Endothelial cell (in vitro differentiated cells): Measurements from ENCODE around the gene TMEM106C. TPM values are rescaled to one million over a fixed set of nuclear protein-coding genes. Genes with fewer than 3 reads are reported as not detected.

Source experiments
- DNase-seq: peaks from one replicate; pipeline ENCODE4 v3.0.0; 2021; ENCODE audit warnings: low spot score
- H3K27ac Mint-ChIP-seq: one replicate; pipeline ENCODE4 v1.8.0; 2021; ENCODE audit warnings: mixed read lengths, inconsistent platforms; ENCODE audit not compliant: unreplicated experiment
- H3K27me3 Mint-ChIP-seq: one replicate; pipeline ENCODE4 v1.8.0; 2021; ENCODE audit warnings: mild to moderate bottlenecking, moderate library complexity, mixed read lengths, inconsistent platforms; ENCODE audit not compliant: unreplicated experiment
- H3K36me3 Mint-ChIP-seq: one replicate; pipeline ENCODE4 v1.8.0; 2021; ENCODE audit warnings: mild to moderate bottlenecking, low read depth, mixed read lengths, inconsistent platforms; ENCODE audit not compliant: unreplicated experiment
- H3K4me1 Mint-ChIP-seq: one replicate; pipeline ENCODE4 v1.8.0; 2021; ENCODE audit warnings: mild to moderate bottlenecking, mixed read lengths, inconsistent platforms; ENCODE audit not compliant: unreplicated experiment
- H3K4me3 Mint-ChIP-seq: one replicate; pipeline ENCODE4 v1.8.0; 2021; ENCODE audit warnings: mild to moderate bottlenecking, mixed read lengths, inconsistent platforms; ENCODE audit not compliant: unreplicated experiment
- H3K9me3 Mint-ChIP-seq: one replicate; pipeline ENCODE4 v1.8.0; 2021; ENCODE audit warnings: mixed read lengths, inconsistent platforms; ENCODE audit not compliant: unreplicated experiment
- CTCF ChIP-seq: fragments of 200-600 bp; sonication (generic); IDR thresholded peaks from one replicate; pipeline ENCODE4 v1.5.0; 2021; ENCODE audit warnings: antibody characterized with exemption; ENCODE audit not compliant: unreplicated experiment
- total RNA-seq: library from RNA; stranded (reverse); fragmentation: NEBNext Ultra II Directional; extraction: Animal tissue kit (Norgen Biotek cat#: 25700); gene quantifications from one replicate; pipeline ENCODE4 v1.2.1, GENCODE V29; 2021; ENCODE audit not compliant: unreplicated experiment

TMEM106C gene
- total RNA-seq, 1 donor from 2014 or later: 41.0 TPM

- Mint-ChIP-seq H3K4me3 (no peak overlapping the region), H3K9me3 (no peaks in the 10 kb centered on the region), H3K27me3 (peaks cover 18% of the 10 kb centered on the region), H3K4me1 (peaks cover 12% of the 10 kb centered on the region), H3K36me3 (no peaks in the 10 kb centered on the region), H3K27ac (no peak overlapping the region)
- DNase-seq: no peak
- TF ChIP-seq CTCF: no peak
Measured at GRCh38 chr12:47992776-47993175, 29.4 kb downstream of the TMEM106C start.

- TF ChIP-seq CTCF: no peak
- H3K27me3 Mint-ChIP-seq: peaks cover 18% of the 10 kb centered on the region
- no peak overlapping the region for H3K27ac Mint-ChIP-seq
- H3K4me3 Mint-ChIP-seq: no peak overlapping the region
- peaks cover 5% of the 10 kb centered on the region for H3K4me1 Mint-ChIP-seq
- H3K36me3 Mint-ChIP-seq: no peaks in the 10 kb centered on the region
- no peak for DNase-seq
- no peaks in the 10 kb centered on the region for H3K9me3 Mint-ChIP-seq
Measured at GRCh38 chr12:47993491-47993890, 30.1 kb downstream of the TMEM106C start.

GRCh38 chr12:47995981-47996401, 32.6 kb downstream of the TMEM106C start:
- Mint-ChIP-seq H3K27me3 (peaks cover 23% of the 10 kb centered on the region), H3K36me3 (no peaks in the 10 kb centered on the region), H3K9me3 (no peaks in the 10 kb centered on the region), H3K4me1 (peaks cover 1% of the 10 kb centered on the region), H3K4me3 (no peak overlapping the region), H3K27ac (no peak overlapping the region)
- no peak for TF ChIP-seq CTCF
- DNase-seq: no peak

DNA sequence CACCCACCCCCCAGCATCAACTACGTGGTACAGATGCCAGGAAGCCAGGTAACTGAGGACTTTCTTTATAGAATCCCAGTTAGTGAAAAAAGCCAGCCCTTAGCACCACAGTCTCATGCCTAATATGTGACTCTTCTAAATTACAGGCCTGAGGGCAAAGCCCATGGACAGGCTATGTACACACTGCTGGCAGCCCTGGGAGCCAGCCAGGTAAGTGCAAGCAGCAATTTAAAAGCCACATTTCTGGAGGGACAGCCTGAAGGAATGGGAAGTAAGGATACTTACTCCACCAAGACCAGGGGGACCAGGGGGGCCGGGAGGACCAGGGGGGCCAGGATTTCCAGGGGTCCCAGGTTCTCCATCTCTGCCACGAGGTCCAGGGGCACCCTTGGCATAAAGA, 33.9 kb downstream of the TMEM106C start:
- DNase-seq: no peak
- Mint-ChIP-seq H3K27ac (no peak overlapping the region), H3K9me3 (no peaks in the 10 kb centered on the region), H3K4me3 (no peak overlapping the region), H3K4me1 (peaks cover 8% of the 10 kb centered on the region), H3K27me3 (peaks cover 32% of the 10 kb centered on the region), H3K36me3 (no peaks in the 10 kb centered on the region)
- TF ChIP-seq CTCF: no peak

DNA sequence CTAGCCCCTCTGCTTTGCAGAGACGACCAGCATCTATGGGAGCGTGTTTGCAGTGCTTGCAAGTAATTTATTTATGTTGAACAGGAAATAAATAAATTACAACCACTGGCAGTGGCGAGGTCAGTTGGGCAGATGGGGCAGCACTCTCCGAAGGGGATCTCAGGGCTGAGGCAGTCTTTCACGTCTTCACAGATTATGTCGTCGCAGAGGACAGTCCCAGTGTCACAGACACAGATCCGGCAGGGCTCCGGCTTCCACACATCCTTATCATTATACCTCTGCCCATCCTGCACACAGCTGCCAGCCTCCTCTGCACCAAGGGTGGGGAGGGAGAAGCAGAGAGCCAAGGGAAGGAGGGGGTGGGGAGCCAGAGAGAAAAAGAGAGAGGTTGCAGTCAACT, 36.4 kb downstream of the TMEM106C start:
- DNase-seq: no peak
- H3K36me3 Mint-ChIP-seq: no peaks in the 10 kb centered on the region
- H3K4me1 Mint-ChIP-seq: peaks cover 20% of the 10 kb centered on the region
- no peak overlapping the region for H3K4me3 Mint-ChIP-seq
- H3K9me3 Mint-ChIP-seq: no peaks in the 10 kb centered on the region
- H3K27me3 Mint-ChIP-seq: peaks cover 40% of the 10 kb centered on the region
- no peak for TF ChIP-seq CTCF
- no peak overlapping the region for H3K27ac Mint-ChIP-seq
